ENCODE data around the gene DAGLB. TPM values are rescaled to one million over a fixed set of nuclear protein-coding genes. Genes with fewer than 3 reads are reported as not detected.
"Not testable (repeated sequence)": the region's sequence is repeated elsewhere in the genome, so short reads cannot be mapped to it uniquely, and the experiment has no call there.

The DAGLB gene
- polyA plus RNA-seq, 3 donors = 6.2 to 7.3 (median 7.2) TPM

DNA sequence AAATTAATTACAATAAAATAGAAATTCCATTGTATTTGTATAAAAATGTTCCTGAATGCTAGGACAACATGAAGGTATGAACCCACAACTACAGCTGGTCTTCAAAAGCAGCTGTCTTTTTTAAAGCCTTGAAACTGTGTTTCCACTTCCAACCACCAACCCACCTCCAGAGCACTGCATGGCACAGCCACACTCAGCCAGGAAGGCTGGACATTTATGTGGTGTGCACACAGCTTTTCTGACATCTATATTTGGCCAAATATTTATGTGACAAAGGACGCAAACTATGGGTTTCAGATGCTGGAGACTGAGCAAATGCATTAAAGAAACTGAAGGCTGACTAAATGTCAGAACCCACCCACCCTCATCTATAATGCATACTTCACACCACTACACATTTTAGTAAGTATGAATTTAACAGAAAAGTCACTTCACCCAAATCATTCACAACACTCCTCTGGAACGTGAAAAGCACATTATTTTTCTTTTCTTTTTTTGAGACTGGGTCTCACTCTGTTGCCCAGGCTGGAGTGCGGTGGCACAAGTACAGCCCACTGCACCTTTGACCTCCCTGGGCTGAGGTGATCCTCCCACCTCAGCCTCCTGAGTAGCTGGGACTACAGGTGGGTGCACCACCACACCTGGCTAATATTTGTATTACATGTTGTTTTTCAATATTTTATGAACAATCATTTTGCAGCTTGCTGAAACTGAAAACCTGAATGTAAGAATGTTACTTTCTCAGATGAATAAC is 27.9 kb upstream of the DAGLB start:
- WGBS, 3 donors = 66 to 91% (median 90%) methylated on average over 3 of the region's 3 CpGs
- peak overlapping the region; percentile 5 for H3K27ac ChIP-seq (ENCODE audit: low read depth, low read length)

DNA sequence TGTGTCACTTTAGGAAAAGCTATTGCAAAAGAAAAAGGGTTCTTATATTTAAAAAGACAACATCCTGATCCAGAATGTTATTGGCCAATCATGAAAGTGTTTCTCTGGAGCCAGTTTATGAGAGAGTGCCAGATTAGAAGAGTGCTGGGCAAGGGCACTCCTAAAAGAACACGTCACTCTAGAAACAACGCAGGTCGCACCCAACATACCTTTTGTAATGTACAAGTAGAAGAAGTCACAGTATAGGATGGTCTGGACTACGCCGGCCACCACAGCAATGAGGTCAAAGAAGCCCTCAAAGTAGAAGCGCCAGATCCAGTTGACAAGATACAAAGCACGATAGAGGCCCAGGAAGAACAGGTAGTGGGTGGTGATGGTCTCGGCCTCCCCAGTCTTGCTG is 18.1 kb upstream of the DAGLB start:
- H3K27ac ChIP-seq (ENCODE audit: low read depth, low read length) = no peak overlapping the region
- 93 to 97% (median 95%) methylated on average over 8 of the region's 8 CpGs for WGBS, 3 donors

DNA sequence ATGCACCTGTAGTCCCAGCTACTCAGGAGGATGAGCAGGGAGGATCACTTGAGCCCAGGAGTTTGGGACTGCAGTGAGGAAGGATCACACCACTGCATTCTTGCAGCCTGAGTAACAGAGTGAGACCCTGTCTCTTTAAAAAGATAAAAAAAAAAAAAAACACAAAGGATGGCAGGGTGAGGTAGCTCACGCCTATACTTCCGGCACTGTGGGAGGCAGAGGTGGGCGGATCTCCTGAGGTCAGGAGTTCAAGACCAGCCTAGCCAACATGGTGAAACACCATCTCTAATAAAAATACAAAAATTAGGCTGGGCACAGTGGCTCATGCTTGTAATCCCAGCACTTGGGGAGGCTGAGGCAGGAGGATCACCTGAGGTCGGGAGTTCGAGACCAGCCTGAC is 15.9 kb upstream of the DAGLB start:
- H3K27ac ChIP-seq (ENCODE audit: low read depth, low read length) = not testable (repeated sequence)

DNA sequence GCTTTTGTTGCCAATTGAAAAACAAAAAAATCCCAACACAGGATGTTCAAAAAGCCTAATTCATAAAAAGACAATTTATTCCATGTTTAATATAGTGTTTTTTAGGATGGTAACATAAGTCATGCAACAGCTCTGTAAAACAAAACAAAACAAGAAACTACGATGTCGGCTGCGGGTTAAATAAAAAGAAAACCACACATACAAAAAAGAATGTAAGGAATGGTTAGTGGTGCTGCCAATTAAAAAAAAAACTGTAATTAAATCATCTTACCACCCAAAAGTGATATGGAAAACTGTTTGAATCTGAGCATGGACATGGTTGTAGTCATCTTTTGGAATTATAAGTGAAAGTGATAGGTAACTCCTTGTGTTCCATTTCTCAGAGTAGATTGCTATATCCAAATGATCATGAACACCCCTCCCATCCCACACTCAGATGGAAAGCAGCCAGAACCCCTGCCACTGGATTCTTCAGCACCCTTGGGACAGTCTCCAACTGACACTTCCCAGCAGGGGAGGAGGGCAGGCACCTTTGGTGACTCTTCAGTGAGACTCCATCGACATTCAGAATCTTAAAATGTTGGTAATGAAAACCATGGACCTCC is 14.3 kb upstream of the DAGLB start:
- WGBS, 3 donors = 77 to 86% (median 83%) methylated on average over 4 of the region's 4 CpGs
- no peak overlapping the region for H3K27ac ChIP-seq (ENCODE audit: low read depth, low read length)

More for the DNA sequence above, 15.9 kb upstream of the DAGLB start:
- WGBS, 3 donors = 77 to 88% (median 80%) methylated on average over 5 of the region's 5 CpGs

DNA sequence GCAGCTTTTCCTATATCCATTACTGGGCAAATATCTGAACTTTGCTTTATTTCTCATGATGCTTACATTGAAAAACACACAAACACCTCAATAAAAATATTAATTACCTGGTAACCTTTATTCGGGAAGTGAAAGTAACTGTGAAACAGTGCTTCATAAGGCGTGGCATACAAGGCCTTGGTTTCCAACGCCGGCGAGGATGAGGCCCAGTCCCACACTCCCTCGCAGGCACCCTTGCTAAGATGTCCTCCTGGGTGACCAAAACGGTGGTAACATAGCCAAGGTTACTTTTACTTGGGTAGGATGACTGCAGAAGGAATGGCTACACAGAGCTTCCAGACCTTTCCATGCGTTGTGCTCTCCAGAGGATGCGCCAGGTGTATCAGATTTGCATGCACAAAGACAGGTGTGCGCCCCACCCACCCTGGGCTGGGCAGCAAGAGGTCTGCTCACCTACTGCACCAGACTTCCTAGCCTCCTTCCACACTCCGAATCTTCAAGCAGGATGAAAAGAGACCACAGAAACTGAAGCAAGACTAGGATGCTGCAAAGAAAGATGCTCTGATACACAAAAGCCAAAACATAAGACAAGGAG is 13.3 kb upstream of the DAGLB start:
- no peak overlapping the region for H3K27ac ChIP-seq (ENCODE audit: low read depth, low read length)
- 87 to 94% (median 92%) methylated on average over 11 of the region's 11 CpGs for WGBS, 3 donors

DNA sequence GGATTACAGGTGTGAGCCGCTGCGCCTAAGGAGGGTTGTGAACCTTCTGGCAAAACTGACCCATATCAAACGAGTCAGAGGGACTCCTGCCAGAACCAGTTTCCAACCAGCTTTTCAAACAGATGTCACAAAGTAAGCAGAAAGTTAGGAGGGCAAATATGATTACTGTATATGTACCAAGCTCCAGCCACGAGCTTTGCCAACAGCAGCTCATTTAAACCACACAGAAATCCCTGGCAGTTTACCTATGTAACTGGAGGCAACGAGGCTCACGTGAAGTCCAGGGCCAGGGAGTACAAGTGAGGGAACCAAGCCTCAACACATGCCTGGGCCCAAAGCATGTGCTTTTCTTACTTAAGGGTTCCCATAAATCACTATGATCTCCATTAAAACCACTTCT is 12.5 kb upstream of the DAGLB start:
- no peak overlapping the region for H3K27ac ChIP-seq (ENCODE audit: low read depth, low read length)
- WGBS, 3 donors = 32 to 86% (median 80%) methylated on average over 6 of the region's 6 CpGs

DNA sequence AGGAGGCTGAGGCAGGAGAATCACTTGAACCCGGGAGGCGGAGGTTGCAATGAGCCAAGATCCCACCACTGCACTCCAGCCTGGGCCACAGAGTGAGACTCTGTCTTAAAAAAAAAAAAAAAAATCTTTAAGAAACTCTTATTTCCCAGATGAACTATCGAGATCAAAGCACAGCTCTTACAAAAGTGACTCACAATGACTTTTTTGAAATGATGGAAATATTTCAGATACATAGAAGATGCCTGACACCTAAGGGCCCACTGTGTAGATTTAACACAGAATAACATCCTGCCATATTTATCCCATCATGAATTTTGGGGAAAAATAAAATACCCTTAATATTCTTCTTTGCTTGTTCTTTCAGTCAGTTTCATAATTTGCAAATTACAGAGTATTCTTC is 10.9 kb upstream of the DAGLB start:
- WGBS, 3 donors = 87 to 88% (median 88%) methylated on average over 3 of the region's 3 CpGs
- H3K27ac ChIP-seq (ENCODE audit: low read depth, low read length) = not testable (repeated sequence)

DNA sequence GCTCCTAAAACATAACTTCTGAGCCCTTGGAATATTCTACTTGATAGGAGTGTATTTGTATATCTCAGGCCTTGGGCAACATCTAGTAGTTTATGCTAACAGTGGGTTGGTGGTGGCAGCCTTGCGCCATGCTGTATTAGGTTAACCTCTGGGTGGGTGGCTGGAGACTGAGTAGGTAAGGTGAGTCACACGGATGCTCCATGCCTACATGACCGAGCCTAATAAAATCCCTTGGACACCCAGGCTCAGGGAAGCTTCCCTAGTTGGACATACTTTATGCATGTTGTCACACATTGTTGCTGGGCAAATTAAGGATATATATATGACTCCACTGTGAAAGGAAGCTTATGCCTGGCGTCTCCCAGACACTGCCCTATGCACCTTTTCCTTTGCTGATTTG is 6.0 kb upstream of the DAGLB start:
- H3K27ac ChIP-seq (ENCODE audit: low read depth, low read length) = no peak overlapping the region
- WGBS, 3 donors = 82 to 85% (median 83%) methylated on average over 4 of the region's 4 CpGs

DNA sequence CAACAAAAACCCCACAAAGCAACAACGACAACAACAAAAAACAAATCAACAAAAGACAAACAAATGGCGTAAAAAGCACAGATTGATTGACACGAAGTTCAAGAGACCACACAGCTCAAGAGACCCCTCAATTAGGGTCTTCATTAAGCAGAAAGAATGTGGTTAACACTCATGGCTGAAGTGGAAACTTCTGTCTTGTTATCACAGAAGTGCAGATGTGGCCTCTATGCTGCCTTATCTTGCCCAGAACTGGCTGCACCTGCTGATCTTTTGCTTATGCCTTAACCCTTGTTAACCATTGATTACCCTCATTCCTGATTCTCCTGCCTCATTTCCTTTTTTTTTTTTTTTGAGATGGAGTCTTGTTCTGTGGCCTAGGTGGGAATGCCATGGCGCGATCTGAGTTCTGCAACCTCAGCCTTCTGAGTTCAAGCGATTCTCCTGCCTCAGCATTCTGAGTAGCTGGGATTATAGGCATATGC is 3.5 kb upstream of the DAGLB start:
- 56 to 89% (median 84%) methylated on average over 6 of the region's 6 CpGs for WGBS, 3 donors
- no peak overlapping the region for H3K27ac ChIP-seq (ENCODE audit: low read depth, low read length)

DNA sequence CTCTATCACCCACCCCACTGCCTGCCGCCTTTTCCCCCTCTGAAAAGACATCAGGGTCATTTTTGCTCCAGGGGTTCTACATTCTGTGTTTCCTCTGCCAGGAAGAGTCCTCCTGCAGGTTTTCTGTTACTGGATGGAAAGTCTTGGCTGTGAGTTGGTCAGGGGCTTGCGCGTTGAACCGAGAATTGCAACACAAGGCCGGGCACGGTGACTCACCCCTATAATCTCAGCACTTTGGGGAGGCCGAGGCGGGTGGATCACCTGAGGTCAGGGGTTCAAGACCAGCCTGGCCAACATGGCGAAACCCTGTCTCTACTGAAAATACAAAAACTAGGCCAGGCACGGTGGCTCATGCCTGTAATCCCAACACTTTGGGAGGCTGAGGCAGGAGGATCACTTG is 2.8 kb upstream of the DAGLB start:
- 67 to 85% (median 75%) methylated on average over 9 to 10 of the region's 10 CpGs for WGBS, 3 donors
- not testable (repeated sequence) for H3K27ac ChIP-seq (ENCODE audit: low read depth, low read length)

DNA sequence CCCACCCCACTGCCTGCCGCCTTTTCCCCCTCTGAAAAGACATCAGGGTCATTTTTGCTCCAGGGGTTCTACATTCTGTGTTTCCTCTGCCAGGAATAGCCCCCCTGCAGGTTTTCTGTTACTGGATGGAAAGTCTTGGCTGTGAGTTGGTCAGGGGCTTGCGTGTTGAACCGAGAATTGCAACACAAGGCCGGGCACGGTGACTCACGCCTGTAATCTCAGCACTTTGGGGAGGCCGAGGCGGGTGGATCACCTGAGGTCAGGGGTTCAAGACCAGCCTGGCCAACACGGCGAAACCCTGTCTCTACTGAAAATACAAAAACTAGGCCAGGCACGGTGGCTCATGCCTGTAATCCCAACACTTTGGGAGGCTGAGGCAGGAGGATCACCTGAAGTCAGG is 2.1 kb upstream of the DAGLB start:
- WGBS, 3 donors = 62 to 72% (median 70%) methylated on average over 9 to 11 of the region's 11 CpGs
- H3K27ac ChIP-seq (ENCODE audit: low read depth, low read length) = not testable (repeated sequence)

DNA sequence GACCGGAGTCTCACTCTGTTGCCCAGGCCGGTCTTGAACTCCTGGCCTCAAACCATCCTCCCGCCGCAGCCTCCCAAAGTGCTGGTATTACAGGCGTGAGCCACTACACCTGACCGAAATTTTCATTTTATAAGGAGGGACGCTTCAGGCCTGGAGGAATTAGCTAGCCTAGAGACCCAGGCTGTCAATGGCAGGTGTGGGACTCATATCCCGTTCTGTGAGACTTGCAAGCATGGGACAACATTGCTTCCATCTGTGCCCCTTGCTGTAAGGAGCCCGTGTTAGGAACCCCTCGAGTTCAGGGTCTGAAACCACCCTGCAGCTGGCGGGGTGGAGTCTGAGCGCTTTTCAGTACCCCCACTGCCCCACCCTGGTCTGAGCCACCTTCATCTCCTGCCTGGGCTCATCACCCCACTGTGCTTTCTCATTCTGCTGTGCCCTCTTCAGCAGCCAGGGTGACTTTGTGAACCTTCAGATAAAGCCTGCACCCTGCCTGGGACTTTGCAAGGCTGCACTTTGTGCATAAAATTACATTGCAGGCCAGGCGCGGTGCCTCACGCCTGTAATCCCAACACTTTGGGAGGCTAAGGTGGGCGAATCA is 1.3 kb upstream of the DAGLB start:
- H3K27ac ChIP-seq (ENCODE audit: low read depth, low read length) = no peak overlapping the region
- WGBS, 3 donors = 73 to 91% (median 89%) methylated on average over 16 of the region's 16 CpGs

DNA sequence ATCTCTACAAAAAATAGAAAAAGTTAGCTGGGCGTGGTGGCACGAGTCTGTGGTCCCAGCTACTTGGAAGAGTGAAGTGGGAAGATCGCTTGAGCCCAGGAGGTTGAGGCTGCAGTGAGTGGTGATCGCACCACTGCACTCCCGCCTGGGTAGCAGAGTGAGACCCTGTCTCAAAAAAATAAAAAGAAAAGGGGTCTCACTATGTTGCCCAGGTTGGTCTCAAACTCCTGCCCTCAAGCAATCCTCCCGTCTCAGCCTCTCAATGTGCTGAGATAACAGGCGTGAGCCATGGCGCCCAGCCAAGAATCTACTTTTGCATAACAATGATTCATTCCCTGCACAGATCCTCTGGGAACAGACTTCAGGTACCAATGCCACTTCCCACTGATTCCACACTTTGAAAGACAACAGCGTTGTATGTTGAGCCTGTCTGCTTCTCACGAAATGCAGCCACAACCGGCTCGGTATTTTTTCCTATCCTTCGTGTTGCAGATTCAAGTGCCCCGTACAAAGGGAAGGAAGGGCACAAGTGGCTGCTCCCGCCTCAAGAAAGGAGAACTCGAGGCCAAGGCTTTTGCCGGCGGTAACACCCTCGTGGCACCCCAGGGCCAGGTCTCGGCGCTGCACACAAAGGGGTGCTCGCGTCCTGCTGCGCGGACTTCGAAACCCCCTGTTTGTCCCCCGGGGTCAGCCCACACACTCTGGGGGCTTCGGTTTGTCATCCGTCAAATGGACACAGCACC is 745 bp downstream of the DAGLB start:
- H3K27ac ChIP-seq (ENCODE audit: low read depth, low read length) = no peak overlapping the region
- 12 to 15% (median 13%) methylated on average over 28 to 29 of the region's 29 CpGs for WGBS, 3 donors

DNA sequence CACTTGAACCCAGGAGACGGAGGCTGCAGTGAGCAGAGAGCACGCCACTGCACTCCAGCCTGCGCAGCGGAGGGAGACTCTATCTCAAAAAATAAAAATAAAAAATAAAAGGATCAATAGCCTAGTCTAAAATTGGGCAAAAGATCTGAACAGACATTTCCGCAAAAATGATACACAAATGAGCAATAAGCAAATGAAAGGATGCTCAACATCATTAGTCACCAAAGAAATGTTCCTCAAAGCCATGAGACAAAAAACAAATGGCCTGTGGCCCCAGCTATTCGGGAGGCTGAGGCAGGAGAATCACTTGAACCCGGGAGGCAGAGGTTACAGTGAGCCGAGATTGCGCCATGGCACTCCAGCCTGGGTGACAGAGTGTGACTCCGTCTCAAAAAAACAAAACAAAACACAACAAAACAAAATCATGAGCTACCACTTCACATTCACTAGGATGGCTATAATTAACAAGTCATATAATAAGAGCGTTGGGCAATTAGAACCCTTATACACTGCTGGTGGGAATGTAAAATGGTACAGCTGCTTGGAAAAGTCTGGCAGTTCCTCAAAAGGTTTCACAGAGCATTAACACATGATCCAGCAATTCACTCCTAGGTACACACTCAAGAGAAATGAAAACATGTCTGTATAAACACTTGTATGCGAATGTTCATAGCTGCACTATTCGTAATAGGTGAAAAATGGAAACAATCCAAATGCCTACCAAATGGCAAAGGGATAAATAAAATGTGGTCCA is 3.1 kb downstream of the DAGLB start:
- H3K27ac ChIP-seq (ENCODE audit: low read depth, low read length) = no peak overlapping the region
- 88 to 95% (median 93%) methylated on average over 13 of the region's 13 CpGs for WGBS, 3 donors

DNA sequence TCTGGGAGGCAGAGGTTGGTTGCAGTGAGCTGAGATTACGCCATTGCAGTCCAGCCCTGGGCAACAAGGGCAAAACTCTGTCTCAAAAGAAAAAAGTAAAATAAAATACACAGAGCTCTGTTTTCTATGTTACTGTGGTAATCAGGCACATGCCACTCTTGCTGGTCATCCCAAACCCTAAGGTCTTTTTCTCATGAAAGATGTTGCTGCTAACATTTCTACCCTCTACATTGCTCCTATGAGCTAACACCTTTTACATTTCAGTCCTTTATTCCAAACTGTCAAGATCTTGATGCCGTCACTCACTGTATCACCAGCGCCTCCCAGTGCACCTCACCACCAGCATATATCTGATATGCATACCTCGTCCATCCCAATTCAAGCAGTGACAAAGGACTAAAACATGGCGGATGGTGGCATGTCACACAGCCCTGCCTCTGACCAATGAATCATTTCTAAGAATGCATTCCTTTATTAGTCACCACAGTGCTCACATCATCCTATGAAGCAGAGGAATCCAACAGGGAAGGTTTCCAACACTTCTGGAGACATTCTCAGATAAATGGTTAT is 4.3 kb downstream of the DAGLB start:
- WGBS, 3 donors = 93 to 95% (median 94%) methylated on average over 5 of the region's 5 CpGs
- H3K27ac ChIP-seq (ENCODE audit: low read depth, low read length) = no peak overlapping the region

DNA sequence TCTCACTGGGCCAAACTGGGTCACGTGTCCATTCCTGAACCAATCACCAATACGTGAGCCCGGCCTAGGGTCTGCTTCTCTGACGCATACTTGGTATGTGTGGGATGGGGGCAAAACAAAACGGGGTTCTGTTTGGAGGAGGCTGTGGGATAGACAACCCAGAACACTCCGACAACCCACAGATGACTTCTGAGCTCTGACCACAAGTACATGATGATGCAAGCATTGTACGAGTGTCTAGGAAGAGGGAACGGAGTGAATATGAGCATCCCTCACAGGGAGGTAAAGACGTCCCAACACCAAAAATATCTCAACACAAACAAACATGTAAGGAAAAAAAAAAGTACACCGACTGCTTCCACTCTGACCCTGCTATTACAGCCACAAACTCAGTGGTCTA is 5.6 kb downstream of the DAGLB start:
- H3K27ac ChIP-seq (ENCODE audit: low read depth, low read length) = no peak overlapping the region
- 64 to 89% (median 67%) methylated on average over 10 of the region's 10 CpGs for WGBS, 3 donors

DNA sequence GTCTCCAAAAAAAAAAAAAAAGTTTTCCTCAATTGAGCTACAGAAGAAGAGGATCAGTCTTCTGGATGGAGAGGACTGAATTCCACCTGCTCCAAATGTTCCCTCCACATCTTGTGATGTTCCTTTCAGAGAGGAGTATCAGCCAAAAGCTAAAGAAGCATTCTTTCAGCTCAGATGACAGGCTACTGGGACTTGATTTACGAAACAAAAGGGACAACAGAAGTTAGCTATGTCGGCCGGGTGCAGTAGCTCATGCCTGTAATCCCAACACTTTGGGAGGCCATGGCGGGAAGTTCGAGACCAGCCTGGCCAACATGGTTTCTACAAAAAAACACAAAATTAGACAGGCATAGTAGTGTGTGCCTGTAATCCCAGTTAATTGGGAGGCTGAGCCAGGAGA is 7.4 kb downstream of the DAGLB start:
- no peak overlapping the region for H3K27ac ChIP-seq (ENCODE audit: low read depth, low read length)
- 82 to 94% (median 87%) methylated on average over 5 of the region's 5 CpGs for WGBS, 3 donors

DNA sequence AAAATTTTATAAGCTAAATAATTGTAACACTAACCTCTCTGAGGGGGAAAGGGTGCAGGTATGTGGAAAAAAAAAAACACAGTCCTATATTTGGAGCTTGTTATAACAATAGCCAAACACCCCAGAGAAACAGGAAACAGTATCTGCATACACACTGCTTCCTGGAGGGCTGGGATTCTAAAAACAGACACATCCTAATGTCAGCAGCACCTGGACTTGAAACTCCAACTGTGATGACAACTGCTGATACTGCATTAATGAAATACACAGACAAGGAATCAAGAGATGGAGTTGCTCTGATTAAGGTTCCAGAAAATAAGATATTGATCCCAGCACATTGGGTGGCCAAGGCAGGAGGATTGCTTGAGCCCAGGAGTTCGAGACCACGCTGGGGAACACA is 9.3 kb downstream of the DAGLB start:
- 59 to 98% (median 60%) methylated on average over 2 of the region's 2 CpGs for WGBS, 3 donors
- H3K27ac ChIP-seq (ENCODE audit: low read depth, low read length) = no peak overlapping the region
